Endothelial cell (in vitro differentiated cells): Measurements from ENCODE around the gene KLHL13. TPM values are rescaled to one million over a fixed set of nuclear protein-coding genes. Genes with fewer than 3 reads are reported as not detected.

Experiments
- DNase-seq: peaks from one replicate; pipeline ENCODE4 v3.0.0; 2021; ENCODE audit warnings: low spot score
- H3K27ac Mint-ChIP-seq: one replicate; pipeline ENCODE4 v1.8.0; 2021; ENCODE audit warnings: mixed read lengths, inconsistent platforms; ENCODE audit not compliant: unreplicated experiment
- H3K27me3 Mint-ChIP-seq: one replicate; pipeline ENCODE4 v1.8.0; 2021; ENCODE audit warnings: mild to moderate bottlenecking, moderate library complexity, mixed read lengths, inconsistent platforms; ENCODE audit not compliant: unreplicated experiment
- H3K36me3 Mint-ChIP-seq: one replicate; pipeline ENCODE4 v1.8.0; 2021; ENCODE audit warnings: mild to moderate bottlenecking, low read depth, mixed read lengths, inconsistent platforms; ENCODE audit not compliant: unreplicated experiment
- H3K4me1 Mint-ChIP-seq: one replicate; pipeline ENCODE4 v1.8.0; 2021; ENCODE audit warnings: mild to moderate bottlenecking, mixed read lengths, inconsistent platforms; ENCODE audit not compliant: unreplicated experiment
- H3K4me3 Mint-ChIP-seq: one replicate; pipeline ENCODE4 v1.8.0; 2021; ENCODE audit warnings: mild to moderate bottlenecking, mixed read lengths, inconsistent platforms; ENCODE audit not compliant: unreplicated experiment
- H3K9me3 Mint-ChIP-seq: one replicate; pipeline ENCODE4 v1.8.0; 2021; ENCODE audit warnings: mixed read lengths, inconsistent platforms; ENCODE audit not compliant: unreplicated experiment
- total RNA-seq: library from RNA; stranded (reverse); fragmentation: NEBNext Ultra II Directional; extraction: Animal tissue kit (Norgen Biotek cat#: 25700); gene quantifications from one replicate; pipeline ENCODE4 v1.2.1, GENCODE V29; 2021; ENCODE audit not compliant: unreplicated experiment
- TF ChIP-seq, protein P1 (sequence below): fragments of 200-600 bp; sonication (generic); IDR thresholded peaks from one replicate; pipeline ENCODE4 v1.5.0; 2021; ENCODE audit warnings: antibody characterized with exemption; ENCODE audit not compliant: unreplicated experiment

KLHL13 gene
- total RNA-seq, 1 donor from 2014 or later: 1.7 TPM

- Mint-ChIP-seq H3K27me3 (no peaks in the 10 kb centered on the region), H3K36me3 (no peaks in the 10 kb centered on the region), H3K9me3 (no peaks in the 10 kb centered on the region), H3K4me3 (no peak overlapping the region), H3K27ac (no peak overlapping the region), H3K4me1 (no peaks in the 10 kb centered on the region)
- TF ChIP-seq, protein P1, sequence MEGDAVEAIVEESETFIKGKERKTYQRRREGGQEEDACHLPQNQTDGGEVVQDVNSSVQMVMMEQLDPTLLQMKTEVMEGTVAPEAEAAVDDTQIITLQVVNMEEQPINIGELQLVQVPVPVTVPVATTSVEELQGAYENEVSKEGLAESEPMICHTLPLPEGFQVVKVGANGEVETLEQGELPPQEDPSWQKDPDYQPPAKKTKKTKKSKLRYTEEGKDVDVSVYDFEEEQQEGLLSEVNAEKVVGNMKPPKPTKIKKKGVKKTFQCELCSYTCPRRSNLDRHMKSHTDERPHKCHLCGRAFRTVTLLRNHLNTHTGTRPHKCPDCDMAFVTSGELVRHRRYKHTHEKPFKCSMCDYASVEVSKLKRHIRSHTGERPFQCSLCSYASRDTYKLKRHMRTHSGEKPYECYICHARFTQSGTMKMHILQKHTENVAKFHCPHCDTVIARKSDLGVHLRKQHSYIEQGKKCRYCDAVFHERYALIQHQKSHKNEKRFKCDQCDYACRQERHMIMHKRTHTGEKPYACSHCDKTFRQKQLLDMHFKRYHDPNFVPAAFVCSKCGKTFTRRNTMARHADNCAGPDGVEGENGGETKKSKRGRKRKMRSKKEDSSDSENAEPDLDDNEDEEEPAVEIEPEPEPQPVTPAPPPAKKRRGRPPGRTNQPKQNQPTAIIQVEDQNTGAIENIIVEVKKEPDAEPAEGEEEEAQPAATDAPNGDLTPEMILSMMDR: no peak
- no peak for DNase-seq
Observed at GRCh38 chrX:117860517-117860916, 256.1 kb downstream of the KLHL13 start.

- H3K27me3 Mint-ChIP-seq: no peaks in the 10 kb centered on the region
Observed at GRCh38 chrX:117854806-117855205, 261.8 kb downstream of the KLHL13 start.

GRCh38 chrX:117851025-117851424 is 265.6 kb downstream of the KLHL13 start:
- Mint-ChIP-seq H3K9me3 (no peaks in the 10 kb centered on the region), H3K27me3 (no peaks in the 10 kb centered on the region), H3K36me3 (no peaks in the 10 kb centered on the region), H3K4me1 (no peaks in the 10 kb centered on the region), H3K27ac (no peak overlapping the region), H3K4me3 (no peak overlapping the region)
- TF ChIP-seq, protein P1: no peak
- DNase-seq: no peak

More at GRCh38 chrX:117854806-117855205, 261.8 kb downstream of the KLHL13 start:
- TF ChIP-seq, protein P1: no peak
- H3K9me3 Mint-ChIP-seq: no peaks in the 10 kb centered on the region
- H3K36me3 Mint-ChIP-seq: no peaks in the 10 kb centered on the region
- no peak for DNase-seq
- no peaks in the 10 kb centered on the region for H3K4me1 Mint-ChIP-seq
- H3K27ac Mint-ChIP-seq: no peak overlapping the region
- no peak overlapping the region for H3K4me3 Mint-ChIP-seq

Other genes starting within 250 kb of the KLHL13 start
- 14.7 TPM for gene WDR44, start 229.3 kb upstream of the KLHL13 start, total RNA-seq